ENCODE results near the gene ZNF438. TPM values are rescaled to one million over a fixed set of nuclear protein-coding genes. Genes with fewer than 3 reads are reported as not detected.

Gene ZNF438
- total RNA-seq, 1 experiment from 2014 or later = 2.0 TPM

- BruUV-seq (replicated peaks) = no TSS peak
- Histone ChIP-seq H3K4me1 (ENCODE audit: insufficient read depth, low read length, poor library complexity, severe bottlenecking) (no peaks in the 10 kb centered on the region), H3K27ac (ENCODE audit: low read depth, low read length, poor library complexity, severe bottlenecking) (no peak overlapping the region), H3K9me3 (ENCODE audit: low read depth, low read length, poor library complexity, severe bottlenecking) (no peaks in the 10 kb centered on the region), H3K27me3 (replicated peaks; ENCODE audit: insufficient read depth, low read depth, low read length, poor library complexity) (peaks cover 6% of the 10 kb centered on the region), H3K4me3 (ENCODE audit: low read depth, low read length, poor library complexity, severe bottlenecking) (no peak overlapping the region), H3K36me3 (ENCODE audit: insufficient read depth, low read length, poor library complexity, severe bottlenecking) (no peaks in the 10 kb centered on the region)
- TF ChIP-seq CTCF (conservative IDR thresholded peaks at IDR 0.05; ENCODE audit: low read depth, low read length) (no peak), EZH2 (IDR thresholded peaks at IDR 0.05; ENCODE audit: borderline replicate concordance, low read depth, low read length, poor library complexity, severe bottlenecking) (no peak)
- POLR2A ChIA-PET (ENCODE audit: low non-redundant PET) = no interaction called here
- intact Hi-C loops (cut with micrococcal nuclease; ENCODE audit: unreplicated experiment) = no loop called here
- CTCF ChIA-PET = no interaction called here
- DNase-seq (ENCODE audit: low spot score) = no peak
These were observed 210.2 kb downstream of the ZNF438 start for GRCh38 chr10:30821261-30821993.

- Histone ChIP-seq H3K27ac (ENCODE audit: low read depth, low read length, poor library complexity, severe bottlenecking) (no peak overlapping the region), H3K4me3 (ENCODE audit: low read depth, low read length, poor library complexity, severe bottlenecking) (no peak overlapping the region), H3K27me3 (replicated peaks; ENCODE audit: insufficient read depth, low read depth, low read length, poor library complexity) (peaks cover 6% of the 10 kb centered on the region), H3K9me3 (ENCODE audit: low read depth, low read length, poor library complexity, severe bottlenecking) (no peaks in the 10 kb centered on the region), H3K4me1 (ENCODE audit: insufficient read depth, low read length, poor library complexity, severe bottlenecking) (no peaks in the 10 kb centered on the region), H3K36me3 (ENCODE audit: insufficient read depth, low read length, poor library complexity, severe bottlenecking) (no peaks in the 10 kb centered on the region)
- no TSS peak for BruUV-seq (replicated peaks)
- POLR2A ChIA-PET (ENCODE audit: low non-redundant PET) = no interaction called here
- DNase-seq (ENCODE audit: low spot score) = no peak
- intact Hi-C loops (cut with micrococcal nuclease; ENCODE audit: unreplicated experiment) = no loop called here
- CTCF ChIA-PET = no interaction called here
- TF ChIP-seq EZH2 (IDR thresholded peaks at IDR 0.05; ENCODE audit: borderline replicate concordance, low read depth, low read length, poor library complexity, severe bottlenecking) (no peak), CTCF (conservative IDR thresholded peaks at IDR 0.05; ENCODE audit: low read depth, low read length) (no peak)
These were observed 211.2 kb downstream of the ZNF438 start for GRCh38 chr10:30820261-30820991.

GRCh38 chr10:30819341-30820181 lies 212.1 kb downstream of the ZNF438 start:
- no peak for TF ChIP-seq CTCF (conservative IDR thresholded peaks at IDR 0.05; ENCODE audit: low read depth, low read length)
- no peak for TF ChIP-seq EZH2 (IDR thresholded peaks at IDR 0.05; ENCODE audit: borderline replicate concordance, low read depth, low read length, poor library complexity, severe bottlenecking)
- Histone ChIP-seq H3K36me3 (ENCODE audit: insufficient read depth, low read length, poor library complexity, severe bottlenecking) (no peaks in the 10 kb centered on the region), H3K4me3 (ENCODE audit: low read depth, low read length, poor library complexity, severe bottlenecking) (no peak overlapping the region), H3K9me3 (ENCODE audit: low read depth, low read length, poor library complexity, severe bottlenecking) (no peaks in the 10 kb centered on the region), H3K27ac (ENCODE audit: low read depth, low read length, poor library complexity, severe bottlenecking) (no peak overlapping the region), H3K27me3 (replicated peaks; ENCODE audit: insufficient read depth, low read depth, low read length, poor library complexity) (peaks cover 6% of the 10 kb centered on the region), H3K4me1 (ENCODE audit: insufficient read depth, low read length, poor library complexity, severe bottlenecking) (no peaks in the 10 kb centered on the region)
- CTCF ChIA-PET = no interaction called here
- DNase-seq (ENCODE audit: low spot score) = no peak
- BruUV-seq (replicated peaks) = no TSS peak
- POLR2A ChIA-PET (ENCODE audit: low non-redundant PET) = no interaction called here
- intact Hi-C loops (cut with micrococcal nuclease; ENCODE audit: unreplicated experiment) = no loop called here
